Neural cell (in vitro differentiated cells): ENCODE data around the gene PTPRK.

Experiments
- EP300 ChIP-seq: fragments of 450-650 bp; conservative IDR thresholded peaks from 2 replicates; pipeline ENCODE4 v1.6.1; 2014; ENCODE audit warnings: antibody characterized with exemption, mild to moderate bottlenecking, moderate library complexity; ENCODE audit not compliant: poor library complexity, severe bottlenecking
- EZH2 ChIP-seq: fragments of 200-600, 300-800 bp; shearing (Covaris generic), sonication (generic); IDR thresholded peaks from 2 replicates; pipeline ENCODE4 v1.6.1; 2014; ENCODE audit warnings: antibody characterized with exemption, low read length, borderline replicate concordance, mild to moderate bottlenecking; ENCODE audit not compliant: insufficient read depth, poor library complexity, severe bottlenecking
- MXI1 ChIP-seq: fragments of 450-650 bp; conservative IDR thresholded peaks from 2 replicates; pipeline ENCODE4 v1.6.1; 2014; ENCODE audit warnings: antibody characterized with exemption, mild to moderate bottlenecking; ENCODE audit not compliant: poor library complexity, severe bottlenecking
- POLR2AphosphoS5 ChIP-seq: IDR thresholded peaks from 2 replicates; pipeline ENCODE4 v1.6.1; 2012
- RAD21 ChIP-seq: fragments of 450-650 bp; conservative IDR thresholded peaks from 2 replicates; pipeline ENCODE4 v1.6.1; 2014; ENCODE audit warnings: antibody characterized with exemption, mild to moderate bottlenecking, moderate library complexity
- SMC3 ChIP-seq: fragments of 450-650 bp; conservative IDR thresholded peaks from 2 replicates; pipeline ENCODE4 v1.6.1; 2014; ENCODE audit warnings: antibody characterized with exemption, mild to moderate bottlenecking, moderate library complexity; ENCODE audit not compliant: poor library complexity
- TAF1 ChIP-seq: IDR thresholded peaks from 2 replicates; pipeline ENCODE4 v1.6.1; 2012; ENCODE audit warnings: low read depth
- TF ChIP-seq, protein P1 (sequence below): fragments of 450-650 bp; IDR thresholded peaks from 2 replicates; pipeline ENCODE4 v1.5.1; 2014; ENCODE audit warnings: antibody characterized with exemption, mild to moderate bottlenecking, moderate library complexity; ENCODE audit not compliant: poor library complexity, severe bottlenecking
- TF ChIP-seq, protein P2 (sequence below): IDR thresholded peaks from 2 replicates; pipeline ENCODE4 v1.6.1; 2012; ENCODE audit warnings: borderline replicate concordance

DNA sequence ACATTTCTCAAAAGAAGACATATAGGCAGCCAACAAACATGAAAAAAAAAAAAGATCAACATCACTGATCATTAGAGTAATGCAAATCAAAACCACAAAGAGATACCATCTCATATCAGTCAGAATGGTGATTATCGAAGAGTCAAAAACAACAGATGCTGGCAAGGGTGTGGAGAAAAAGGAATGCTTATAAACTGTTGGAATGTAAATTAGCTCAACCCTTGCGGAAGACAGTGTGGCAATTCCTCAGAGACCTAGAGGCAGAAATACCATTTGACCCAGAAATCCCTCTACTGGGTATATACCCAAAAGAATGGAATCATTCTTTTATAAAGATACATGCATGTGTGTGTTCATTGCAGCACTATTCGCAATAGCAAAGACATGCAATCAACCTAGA lies 315.8 kb downstream of the PTPRK start:
- TF ChIP-seq, protein P1, sequence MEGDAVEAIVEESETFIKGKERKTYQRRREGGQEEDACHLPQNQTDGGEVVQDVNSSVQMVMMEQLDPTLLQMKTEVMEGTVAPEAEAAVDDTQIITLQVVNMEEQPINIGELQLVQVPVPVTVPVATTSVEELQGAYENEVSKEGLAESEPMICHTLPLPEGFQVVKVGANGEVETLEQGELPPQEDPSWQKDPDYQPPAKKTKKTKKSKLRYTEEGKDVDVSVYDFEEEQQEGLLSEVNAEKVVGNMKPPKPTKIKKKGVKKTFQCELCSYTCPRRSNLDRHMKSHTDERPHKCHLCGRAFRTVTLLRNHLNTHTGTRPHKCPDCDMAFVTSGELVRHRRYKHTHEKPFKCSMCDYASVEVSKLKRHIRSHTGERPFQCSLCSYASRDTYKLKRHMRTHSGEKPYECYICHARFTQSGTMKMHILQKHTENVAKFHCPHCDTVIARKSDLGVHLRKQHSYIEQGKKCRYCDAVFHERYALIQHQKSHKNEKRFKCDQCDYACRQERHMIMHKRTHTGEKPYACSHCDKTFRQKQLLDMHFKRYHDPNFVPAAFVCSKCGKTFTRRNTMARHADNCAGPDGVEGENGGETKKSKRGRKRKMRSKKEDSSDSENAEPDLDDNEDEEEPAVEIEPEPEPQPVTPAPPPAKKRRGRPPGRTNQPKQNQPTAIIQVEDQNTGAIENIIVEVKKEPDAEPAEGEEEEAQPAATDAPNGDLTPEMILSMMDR = no peak
- TF ChIP-seq POLR2AphosphoS5 (no peak), EP300 (no peak), EZH2 (no peak), RAD21 (no peak), TAF1 (no peak), SMC3 (no peak), MXI1 (no peak)
- TF ChIP-seq, protein P2, sequence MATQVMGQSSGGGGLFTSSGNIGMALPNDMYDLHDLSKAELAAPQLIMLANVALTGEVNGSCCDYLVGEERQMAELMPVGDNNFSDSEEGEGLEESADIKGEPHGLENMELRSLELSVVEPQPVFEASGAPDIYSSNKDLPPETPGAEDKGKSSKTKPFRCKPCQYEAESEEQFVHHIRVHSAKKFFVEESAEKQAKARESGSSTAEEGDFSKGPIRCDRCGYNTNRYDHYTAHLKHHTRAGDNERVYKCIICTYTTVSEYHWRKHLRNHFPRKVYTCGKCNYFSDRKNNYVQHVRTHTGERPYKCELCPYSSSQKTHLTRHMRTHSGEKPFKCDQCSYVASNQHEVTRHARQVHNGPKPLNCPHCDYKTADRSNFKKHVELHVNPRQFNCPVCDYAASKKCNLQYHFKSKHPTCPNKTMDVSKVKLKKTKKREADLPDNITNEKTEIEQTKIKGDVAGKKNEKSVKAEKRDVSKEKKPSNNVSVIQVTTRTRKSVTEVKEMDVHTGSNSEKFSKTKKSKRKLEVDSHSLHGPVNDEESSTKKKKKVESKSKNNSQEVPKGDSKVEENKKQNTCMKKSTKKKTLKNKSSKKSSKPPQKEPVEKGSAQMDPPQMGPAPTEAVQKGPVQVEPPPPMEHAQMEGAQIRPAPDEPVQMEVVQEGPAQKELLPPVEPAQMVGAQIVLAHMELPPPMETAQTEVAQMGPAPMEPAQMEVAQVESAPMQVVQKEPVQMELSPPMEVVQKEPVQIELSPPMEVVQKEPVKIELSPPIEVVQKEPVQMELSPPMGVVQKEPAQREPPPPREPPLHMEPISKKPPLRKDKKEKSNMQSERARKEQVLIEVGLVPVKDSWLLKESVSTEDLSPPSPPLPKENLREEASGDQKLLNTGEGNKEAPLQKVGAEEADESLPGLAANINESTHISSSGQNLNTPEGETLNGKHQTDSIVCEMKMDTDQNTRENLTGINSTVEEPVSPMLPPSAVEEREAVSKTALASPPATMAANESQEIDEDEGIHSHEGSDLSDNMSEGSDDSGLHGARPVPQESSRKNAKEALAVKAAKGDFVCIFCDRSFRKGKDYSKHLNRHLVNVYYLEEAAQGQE = no peak
